Measurements from ENCODE around the gene MCIDAS. TPM values are rescaled to one million over a fixed set of nuclear protein-coding genes. Genes with fewer than 3 reads are reported as not detected.

MCIDAS gene
- total and polyA plus RNA-seq, 2 of the 13 experiments (the other 11 are each of a cell fraction or from before 2014, with no cell fraction given) = not detected

GRCh38 chr5:55232985-55233928, 6.1 kb upstream of the MCIDAS start, which contains the start of gene CCNO (continued):
- TF ChIP-seq YEATS4 (CRISPR knock-in tag; IDR thresholded peaks at IDR 0.05; ENCODE audit: borderline replicate concordance) = no peak
- TF ChIP-seq MLXIP (CRISPR knock-in tag; IDR thresholded peaks at IDR 0.05; ENCODE audit: borderline replicate concordance) = no peak
- no peak for TF ChIP-seq CENPX (CRISPR knock-in tag; IDR thresholded peaks at IDR 0.05)
- no peak for TF ChIP-seq TAF15 (IDR thresholded peaks at IDR 0.05; ENCODE audit: low read depth, low read length, poor library complexity, severe bottlenecking)
- TF ChIP-seq HBP1 (CRISPR knock-in tag; IDR thresholded peaks at IDR 0.05; ENCODE audit: low read depth) = no peak
- no peak for TF ChIP-seq ZNF276 (CRISPR knock-in tag; IDR thresholded peaks at IDR 0.05; ENCODE audit: low read depth)
- no peak for TF ChIP-seq ZNF24 (IDR thresholded peaks at IDR 0.05)
- no peak for TF ChIP-seq ZNF235 (CRISPR knock-in tag; IDR thresholded peaks at IDR 0.05; ENCODE audit: borderline replicate concordance)
- no peak for TF ChIP-seq ZNF101 (CRISPR knock-in tag; IDR thresholded peaks at IDR 0.05; ENCODE audit: borderline replicate concordance, low read depth)
- TF ChIP-seq TCF7L2 (IDR thresholded peaks at IDR 0.05; ENCODE audit: low read depth, low read length) = no peak
- TF ChIP-seq ZBTB1 (CRISPR knock-in tag; IDR thresholded peaks at IDR 0.05; ENCODE audit: borderline replicate concordance) = no peak
- TF ChIP-seq KLF16 (CRISPR knock-in tag; IDR thresholded peaks at IDR 0.05) = no peak
- TF ChIP-seq SPEN (CRISPR knock-in tag; IDR thresholded peaks at IDR 0.05; ENCODE audit: low read depth) = no peak
- TF ChIP-seq ELF4 (CRISPR knock-in tag; IDR thresholded peaks at IDR 0.05; ENCODE audit: borderline replicate concordance) = no peak
- no peak for TF ChIP-seq ZNF704 (CRISPR knock-in tag; IDR thresholded peaks at IDR 0.05; ENCODE audit: borderline replicate concordance)
